GM12878 (cell line): ENCODE measurements around the gene LDLRAP1. TPM values are rescaled to one million over a fixed set of nuclear protein-coding genes. Genes with fewer than 3 reads are reported as not detected.
A peak's percentile ranks its signal among the peaks of the same experiment; 100 is the strongest.

ENCODE experiments used
- ATAC-seq: fragments of 200-7000 bp; cut with Tn5 transposase; 3 replicates; pipeline ENCODE4 v1.9.1; 2020; ENCODE audit warnings: mild to moderate bottlenecking, moderate library complexity
- BruUV-seq: library from RNA; stranded (reverse); fragments of 400-500 nt; replicated peaks from 2 replicates; lab custom pipeline; 2021; lab: Mats Ljungman, UMichigan
- CTCF ChIA-PET: fragments of 300-600 bp; sonication (Branson Sonifier 250); formaldehyde crosslinking; extraction: SDS; loops from one replicate; lab custom pipeline; 2021; ENCODE audit warnings: inconsistent platforms; lab: Yijun Ruan, JAX
- POLR2A ChIA-PET: fragments of 350-600 bp; formaldehyde crosslinking; extraction: SDS; loops from one replicate; lab custom pipeline; 2021; ENCODE audit warnings: inconsistent platforms; lab: Charles Lee
- RAD21 ChIA-PET: fragments of 300-600 bp; sonication (Branson Sonifier 250); formaldehyde crosslinking; loops from one replicate; lab custom pipeline; 2023; ENCODE audit warnings: antibody characterized with exemption; ENCODE audit not compliant: unreplicated experiment; lab: Charles Lee
- SMC1A ChIA-PET: fragments of 300-600 bp; sonication (Branson Sonifier 250); formaldehyde crosslinking; loops from one replicate; lab custom pipeline; 2023; ENCODE audit not compliant: unreplicated experiment, uncharacterized antibody; lab: Charles Lee
- DNase-seq: peaks from one replicate; pipeline ENCODE4 v3.0.0-alpha.2; 2011; ENCODE audit warnings: low read depth, low spot score
- FAIRE-seq: peaks from 3 replicates; lab custom pipeline; 2011; peaks lifted over from hg19 to GRCh38; lab: Jason Lieb, UNC
- H2AFZ ChIP-seq: 2 replicates; pipeline ENCODE4 v1.6.0; 2011; ENCODE audit warnings: low read depth, low read length, control low read depth; ENCODE audit not compliant: control insufficient read depth
- H3K27ac ChIP-seq: 2 replicates; pipeline ENCODE4 v1.5.1; 2011; ENCODE audit warnings: control low read depth; ENCODE audit not compliant: control insufficient read depth, insufficient read depth
- H3K27me3 ChIP-seq, 2 experiments: replicated peaks in 1 of 2; 2 replicates each; pipeline versions ENCODE4 v1.6.0 to v1.6.1; 2011; ENCODE audit warnings: low read length in 1 of 2; ENCODE audit not compliant: control insufficient read depth in 2 of 2, insufficient read depth in 2 of 2
- H3K36me3 ChIP-seq, 2 experiments: 2 replicates each; pipeline ENCODE4 v1.5.1; 2011; ENCODE audit warnings: low read length in 1 of 2; ENCODE audit not compliant: control insufficient read depth in 2 of 2, insufficient read depth in 2 of 2
- H3K4me1 ChIP-seq: 2 replicates; pipeline ENCODE4 v1.6.1; 2011; ENCODE audit warnings: mild to moderate bottlenecking, low read length, moderate library complexity, mixed read lengths; ENCODE audit not compliant: control insufficient read depth, insufficient read depth
- H3K4me2 ChIP-seq: 2 replicates; pipeline ENCODE4 v1.6.0; 2011; ENCODE audit warnings: control low read depth; ENCODE audit not compliant: control insufficient read depth, insufficient read depth
- H3K4me3 ChIP-seq: fragments of 200-600 bp; sonication (generic); 2 replicates; pipeline ENCODE4 v1.5.1; 2016
- H3K79me2 ChIP-seq: 2 replicates; pipeline ENCODE4 v1.6.0; 2011; ENCODE audit warnings: low read length; ENCODE audit not compliant: control insufficient read depth, insufficient read depth
- H3K9ac ChIP-seq: 2 replicates; pipeline ENCODE4 v1.8.0; 2011; ENCODE audit warnings: low read length, control low read depth, mixed read lengths; ENCODE audit not compliant: control insufficient read depth, insufficient read depth
- H3K9me3 ChIP-seq: replicated peaks from 3 replicates; pipeline ENCODE4 v1.5.1; 2011; ENCODE audit warnings: mild to moderate bottlenecking, low read length; ENCODE audit not compliant: control insufficient read depth, insufficient read depth
- H4K20me1 ChIP-seq: 2 replicates; pipeline ENCODE4 v1.6.0; 2011; ENCODE audit not compliant: control insufficient read depth, insufficient read depth
- CBFB ChIP-seq: IDR thresholded peaks from 2 replicates; pipeline ENCODE4 v1.6.1; 2016; ENCODE audit warnings: antibody characterized with exemption, low read depth
- CTCF ChIP-seq, 3 experiments: IDR thresholded peaks in 2 of 3; conservative IDR thresholded peaks in 1 of 3; 2 replicates each; pipeline ENCODE4 v1.5.1; 2011; ENCODE audit warnings: low read depth in 3 of 3, low read length in 3 of 3, mild to moderate bottlenecking in 3 of 3, control low read depth in 2 of 3, moderate library complexity in 2 of 3, inconsistent platforms in 1 of 3, mixed read lengths in 1 of 3; ENCODE audit not compliant: control insufficient read depth in 2 of 3, insufficient read depth in 1 of 3; ENCODE audit errors: extremely low read depth in 1 of 3
- DPF2 ChIP-seq: fragments of 450-650 bp; IDR thresholded peaks from 2 replicates; pipeline ENCODE4 v1.6.1; 2017; ENCODE audit warnings: mild to moderate bottlenecking
- EGR1 ChIP-seq, 2 experiments: IDR thresholded peaks; 1 replicate in 1 of 2; 2 replicates in 1 of 2; pipeline ENCODE4 v1.6.1; 2011 to 2012; ENCODE audit warnings: low read depth in 2 of 2, low read length in 2 of 2, borderline replicate concordance in 1 of 2, mild to moderate bottlenecking in 1 of 2, moderate library complexity in 1 of 2
- GATAD2B ChIP-seq: fragments of 450-650 bp; conservative IDR thresholded peaks from 2 replicates; pipeline ENCODE4 v1.6.1; 2017; ENCODE audit warnings: low read depth, mild to moderate bottlenecking, moderate library complexity
- IKZF1 ChIP-seq: fragments of 450-650 bp; conservative IDR thresholded peaks from 2 replicates; pipeline ENCODE4 v1.6.1; 2017; ENCODE audit warnings: antibody characterized with exemption, mild to moderate bottlenecking
- NFYB ChIP-seq: IDR thresholded peaks from 2 replicates; pipeline ENCODE4 v1.6.1; 2011; ENCODE audit warnings: low read depth, mild to moderate bottlenecking, low read length, improper control_type of control experiment, moderate library complexity; ENCODE audit not compliant: insufficient read depth
- NRF1 ChIP-seq: conservative IDR thresholded peaks from 2 replicates; pipeline ENCODE4 v1.6.1; 2011; ENCODE audit warnings: mild to moderate bottlenecking, low read depth, low read length, improper control_type of control experiment
- RUNX3 ChIP-seq: IDR thresholded peaks from 2 replicates; pipeline ENCODE4 v1.6.1; 2012; ENCODE audit warnings: low read length, inconsistent platforms
- SIN3A ChIP-seq: IDR thresholded peaks from 2 replicates; pipeline ENCODE4 v1.6.1; 2012; ENCODE audit warnings: low read depth, low read length, improper control_type of control experiment
- TBL1XR1 ChIP-seq: IDR thresholded peaks from 2 replicates; pipeline ENCODE4 v1.6.1; 2012; ENCODE audit warnings: low read depth, low read length, improper control_type of control experiment
- YY1 ChIP-seq: IDR thresholded peaks from 2 replicates; pipeline ENCODE4 v1.6.1; 2011; ENCODE audit warnings: low read depth, mild to moderate bottlenecking, low read length
- ZNF207 ChIP-seq: fragments of 450-650 bp; IDR thresholded peaks from 2 replicates; pipeline ENCODE4 v1.6.1; 2014; ENCODE audit warnings: antibody characterized with exemption, mild to moderate bottlenecking, borderline replicate concordance
- WGBS: methylation state at CpG from one replicate; pipeline ENCODE4 v1.1.6; 2016; ENCODE audit warnings: low lambda C conversion rate; ENCODE audit not compliant: insufficient replicate concordance, insufficient coverage; ENCODE audit errors: missing lambda C conversion rate; 5-methylcytosine and 5-hydroxymethylcytosine counted together
- in situ Hi-C: fragments of 300-500 bp; cut with MboI; formaldehyde crosslinking; loops from 9 replicates; pipeline ENCODE4 v1.14.3; 2018; ENCODE audit warnings: mixed read lengths
- intact Hi-C: fragments of 100-400 bp; cut with micrococcal nuclease; formaldehyde crosslinking; loops from one replicate; pipeline ENCODE4 v1.14.2; 2022; ENCODE audit not compliant: unreplicated experiment
- polyA plus RNA-seq, 11 experiments: library from polyadenylated mRNA; depleted of rRNA in 4 of 11; unstranded in 6 of 11; stranded (reverse) in 5 of 11; fragments of >200 nt; fragmentation: Nextera tagmentation in 4 of 11; fragmentation: Illumina TruSeq in 1 of 11; extraction: Ambion mirVana in 4 of 11; extraction: Trizol in 1 of 11; gene quantifications; 1 replicate in 1 of 11; 2 replicates in 10 of 11; pipeline versions ENCODE4 v1.2.1 to v1.2.3, GENCODE V29; 2011 to 2016; ENCODE audit warnings: inconsistent platforms in 2 of 11, missing spikeins in 2 of 11, low read depth in 1 of 11
- total RNA-seq, 4 experiments: library from RNA; depleted of rRNA in 3 of 4; stranded (reverse); fragments of >200 nt in 3 of 4; fragmentation: Illumina TruSeq in 1 of 4; extraction: Trizol in 1 of 4; gene quantifications; 2 replicates each; pipeline versions ENCODE4 v1.2.1 to v1.2.3, GENCODE V29; 2013 to 2021

Gene LDLRAP1
- total and polyA plus RNA-seq, 10 of the 15 experiments (the other 5 are each of a cell fraction or from before 2014, with no cell fraction given) = 0.43 to 37.6 (median 22.0) TPM

- intact Hi-C loops = no loop called here
- no peak for FAIRE-seq
- H3K27me3 ChIP-seq = peaks cover 0 to 4% of the 10 kb centered on the region in 2 experiments; a peak in 2 of 4 replicates
- H3K4me2 ChIP-seq = peak overlapping the region; percentile 84
- ChIA-PET POLR2A (interaction anchor here (0.5 to 1.2 kb wide), 3 partner anchors 66 to 965 kb away, joined by 3 read pairs; no protein-coding TSS in a partner anchor), RAD21 (no interaction called here), SMC1A (no interaction called here), CTCF (interaction anchor here (0.7 kb wide), 1 partner anchor 10 kb away, joined by 4 read pairs; no protein-coding TSS in a partner anchor)
- peak; percentile 19 for ATAC-seq
- peak overlapping the region; percentile 35; the same call in 1 of the 2 replicates for H3K4me3 ChIP-seq
- no peaks in the 10 kb centered on the region for H3K36me3 ChIP-seq
- no TSS peak for BruUV-seq
- in situ Hi-C loops = no loop called here
- no peaks in the 10 kb centered on the region for H4K20me1 ChIP-seq
- TF ChIP-seq SIN3A (no peak), RUNX3 (peak; percentile 40)
- no peak overlapping the region for H3K27ac ChIP-seq
- H3K9ac ChIP-seq = no peak overlapping the region
- H3K4me1 ChIP-seq = peaks cover 36% of the 10 kb centered on the region
- no peak overlapping the region for H2AFZ ChIP-seq
- no peak for DNase-seq
- H3K9me3 ChIP-seq = no peaks in the 10 kb centered on the region
- no peaks in the 10 kb centered on the region for H3K79me2 ChIP-seq
- 23% methylated on average over 12 of the region's 12 CpGs for WGBS
These were observed 72.2 kb downstream of the LDLRAP1 start for GRCh38 chr1:25615563-25616094.

- in situ Hi-C loops (no loop called here), intact Hi-C loops (no loop called here)
- Histone ChIP-seq H4K20me1 (no peaks in the 10 kb centered on the region), H3K9ac (0 out of 2 replicates have a peak within 1 kb of the TSS, but pooled peaks have one; percentile 26), H2AFZ (peak within 1 kb of the TSS; percentile 79), H3K4me3 (peak within 1 kb of the TSS; percentile 70), H3K4me1 (peaks cover 40% of the 10 kb centered on the region), H3K79me2 (no peaks in the 10 kb centered on the region), H3K27me3 (peaks cover 0 to 4% of the 10 kb centered on the region in 2 experiments; a peak in 2 of 4 replicates), H3K27ac (no peak within 1 kb of the TSS), H3K9me3 (no peaks in the 10 kb centered on the region), H3K36me3 (no peaks in the 10 kb centered on the region), H3K4me2 (peak within 1 kb of the TSS; percentile 88)
- DNase-seq (no peak), FAIRE-seq (no peak), ATAC-seq (peak; percentile 84)
- POLR2A ChIA-PET = interaction anchor here (0.5 to 1.2 kb wide), 3 partner anchors 8 to 365 kb away, joined by 3 to 8 read pairs (median 3); no protein-coding TSS in a partner anchor
- RAD21 ChIA-PET = no interaction called here
- BruUV-seq = no TSS peak
- SMC1A ChIA-PET = no interaction called here
- 2% methylated on average over 48 of the region's 116 CpGs for whole genome bisulfite sequencing
- CTCF ChIA-PET = interaction anchor here (0.7 kb wide), 1 partner anchor 11 kb away, joined by 4 read pairs; no protein-coding TSS in a partner anchor
- TF ChIP-seq CTCF (IDR thresholded peaks at IDR 0.05 in 2 of 3, conservative IDR thresholded peaks at IDR 0.05 in 1 of 3; ENCODE audit: control insufficient read depth in 2 of 3, extremely low read depth in 1 of 3, insufficient read depth in 1 of 3, low read depth in 3 of 3, low read length in 3 of 3) (peak; percentile 9 to 20 (median 10); a peak in 2 of 6 replicates), GATAD2B (peak; percentile 58), ZNF207 (0 out of 2 replicates have a peak, but pooled peaks have one; percentile 44), IKZF1 (peak; percentile 37; the same call in 1 of the 2 replicates), DPF2 (peak; percentile 35), NFYB (peak; percentile 71; the same call in 1 of the 2 replicates), YY1 (0 out of 2 replicates have a peak, but pooled peaks have one; percentile 4), CBFB (no peak), EGR1 (IDR thresholded peaks at IDR 0.05; ENCODE audit: borderline replicate concordance in 1 of 2, low read depth in 2 of 2, low read length in 2 of 2) (peak; percentile 5 to 61), NRF1 (0 out of 2 replicates have a peak, but pooled peaks have one; percentile 6), TBL1XR1 (no peak)
These were observed 72.9 kb downstream of the LDLRAP1 start, which contains the start of gene MAN1C1 for GRCh38 chr1:25616095-25616986. TSS of gene MAN1C1 (plus strand) at chr1:25616791. CDS start at chr1:25617798, 1,007 bp downstream.
